ENCODE results near the gene IGFBP6. TPM values are rescaled to one million over a fixed set of nuclear protein-coding genes. Genes with fewer than 3 reads are reported as not detected.

Gene IGFBP6
- total RNA-seq: 1 to 10 TPM; 1.5 to 1.6 TPM
- 8.9 TPM for polyA plus RNA-seq

- POLR2A ChIA-PET: interaction anchor here (0.6 to 3.0 kb wide), 4 partner anchors 14 to 91 kb away, joined by 3 to 18 read pairs (median 5); partner anchors contain the start of genes EIF4B and SPRYD3
- peak within 1 kb of the TSS; percentile 53 for H3K4me3 ChIP-seq (ENCODE audit: low read length)
- peak; percentile 45 to 78 (median 62) for DNase-seq
Measured at GRCh38 chr12:53097564-53098353, at the start of gene IGFBP6. Gene IGFBP6 (plus strand): TSS chr12:53097667. CDS start chr12:53097718, 51 bp downstream.

GRCh38 chr12:53048033-53048779, 49.3 kb upstream of the IGFBP6 start:
- no peak overlapping the region for H3K4me3 ChIP-seq (ENCODE audit: low read length)
- H3K4me3 Mint-ChIP-seq: peak overlapping the region; percentile 37 to 84 (median 62)

More at GRCh38 chr12:53097564-53098353, at the start of gene IGFBP6:
- H3K27me3 ChIP-seq (ENCODE audit: insufficient read depth, low read length, poor library complexity, severe bottlenecking): no peaks in the 10 kb centered on the region
- peak within 1 kb of the TSS; percentile 66 to 95 (median 86) for H3K27ac Mint-ChIP-seq
- no peaks in the 10 kb centered on the region for H3K36me3 ChIP-seq (ENCODE audit: insufficient read depth, low read length)
- H3K27me3 Mint-ChIP-seq: peaks cover 0 to 3% of the 10 kb centered on the region in 2 donors
- H3K27ac ChIP-seq (ENCODE audit: low read depth, low read length): peak within 1 kb of the TSS; percentile 44
- peak within 1 kb of the TSS; percentile 77 to 94 (median 81) for H3K4me3 Mint-ChIP-seq
- no peaks in the 10 kb centered on the region for H3K9me3 ChIP-seq (ENCODE audit: low read length)
- peaks cover 28 to 51% (median 39%) of the 10 kb centered on the region in 3 donors for H3K4me1 Mint-ChIP-seq
- CTCF ChIA-PET: interaction anchor here (0.9 to 14.7 kb wide), 11 partner anchors 13 to 170 kb away, joined by 3 to 243 read pairs (median 6); partner anchors contain the start of gene SPRYD3
- H3K9me3 Mint-ChIP-seq: no peaks in the 10 kb centered on the region
- H3K36me3 Mint-ChIP-seq: no peaks in the 10 kb centered on the region
- H3K4me1 ChIP-seq (ENCODE audit: insufficient read depth, low read length): peaks cover 34% of the 10 kb centered on the region

GRCh38 chr12:53048780-53049401, 48.6 kb upstream of the IGFBP6 start:
- Histone ChIP-seq H3K4me1 (ENCODE audit: insufficient read depth, low read length) (peaks cover 14% of the 10 kb centered on the region), H3K27me3 (ENCODE audit: insufficient read depth, low read length, poor library complexity, severe bottlenecking) (no peaks in the 10 kb centered on the region), H3K4me3 (ENCODE audit: low read length) (no peak overlapping the region), H3K27ac (ENCODE audit: low read depth, low read length) (peak overlapping the region; percentile 31), H3K9me3 (ENCODE audit: low read length) (no peaks in the 10 kb centered on the region), H3K36me3 (ENCODE audit: insufficient read depth, low read length) (no peaks in the 10 kb centered on the region)
- H3K4me3 Mint-ChIP-seq: peak overlapping the region in 3 of 7 donors; percentile 37 to 70 (median 54)
- H3K27me3 Mint-ChIP-seq: peaks cover 0 to 1% of the 10 kb centered on the region in 2 donors
- no peak for DNase-seq
- ChIA-PET CTCF (interaction anchor here (0.8 to 3.3 kb wide), 5 partner anchors 11 to 49 kb away, joined by 4 to 26 read pairs (median 11); partner anchors contain the start of genes IGFBP6 and SPRYD3), POLR2A (interaction anchor here (0.5 kb wide), 1 partner anchor 566 kb away, joined by 5 read pairs; no protein-coding TSS in a partner anchor)
- H3K36me3 Mint-ChIP-seq: peaks cover 0 to 3% (median 0%) of the 10 kb centered on the region in 3 donors
- peak overlapping the region in 6 of 8 donors; percentile 23 to 84 (median 59) for H3K27ac Mint-ChIP-seq
- H3K9me3 Mint-ChIP-seq: no peaks in the 10 kb centered on the region
- peaks cover 12 to 27% (median 14%) of the 10 kb centered on the region in 3 donors for H3K4me1 Mint-ChIP-seq

More at GRCh38 chr12:53048033-53048779, 49.3 kb upstream of the IGFBP6 start:
- DNase-seq: no peak
- H3K27ac Mint-ChIP-seq: peak overlapping the region in 6 of 8 donors; percentile 52 to 87 (median 74)
- no peaks in the 10 kb centered on the region for H3K9me3 ChIP-seq (ENCODE audit: low read length)
- H3K4me1 ChIP-seq (ENCODE audit: insufficient read depth, low read length): peaks cover 7% of the 10 kb centered on the region
- H3K36me3 Mint-ChIP-seq: peaks cover 0 to 3% (median 0%) of the 10 kb centered on the region in 3 donors
- peaks cover 0 to 1% of the 10 kb centered on the region in 2 donors for H3K27me3 Mint-ChIP-seq
- H3K27me3 ChIP-seq (ENCODE audit: insufficient read depth, low read length, poor library complexity, severe bottlenecking): no peaks in the 10 kb centered on the region
- H3K36me3 ChIP-seq (ENCODE audit: insufficient read depth, low read length): no peaks in the 10 kb centered on the region
- H3K9me3 Mint-ChIP-seq: no peaks in the 10 kb centered on the region
- H3K27ac ChIP-seq (ENCODE audit: low read depth, low read length): no peak overlapping the region
- POLR2A ChIA-PET: interaction anchor here (0.5 to 1.5 kb wide), 8 partner anchors 13 to 565 kb away, joined by 3 to 8 read pairs (median 4); partner anchors contain the start of genes EIF4B, SOAT2 and SPRYD3
- CTCF ChIA-PET: interaction anchor here (0.6 to 3.3 kb wide), 18 partner anchors 8 to 304 kb away, joined by 3 to 26 read pairs (median 4); partner anchors contain the start of genes AAAS, EIF4B, IGFBP6 and SPRYD3
- peaks cover 8 to 21% (median 10%) of the 10 kb centered on the region in 3 donors for H3K4me1 Mint-ChIP-seq

- no peaks in the 10 kb centered on the region for H3K9me3 ChIP-seq (ENCODE audit: low read length)
- H3K27ac Mint-ChIP-seq: peak within 1 kb of the TSS in 7 of 8 donors; percentile 23 to 96 (median 74)
- CTCF ChIA-PET: no interaction called here
- H3K4me1 Mint-ChIP-seq: peaks cover 17 to 33% (median 19%) of the 10 kb centered on the region in 3 donors
- H3K9me3 Mint-ChIP-seq: no peaks in the 10 kb centered on the region
- no peaks in the 10 kb centered on the region for H3K27me3 ChIP-seq (ENCODE audit: insufficient read depth, low read length, poor library complexity, severe bottlenecking)
- DNase-seq: no peak
- H3K36me3 Mint-ChIP-seq: peaks cover 0 to 5% (median 0%) of the 10 kb centered on the region in 3 donors
- peak within 1 kb of the TSS in 4 of 7 donors; percentile 29 to 70 (median 59) for H3K4me3 Mint-ChIP-seq
- no peak within 1 kb of the TSS for H3K4me3 ChIP-seq (ENCODE audit: low read length)
- peak within 1 kb of the TSS; percentile 31 for H3K27ac ChIP-seq (ENCODE audit: low read depth, low read length)
- peaks cover 14% of the 10 kb centered on the region for H3K4me1 ChIP-seq (ENCODE audit: insufficient read depth, low read length)
- POLR2A ChIA-PET: no interaction called here
- H3K27me3 Mint-ChIP-seq: no peaks in the 10 kb centered on the region
- H3K36me3 ChIP-seq (ENCODE audit: insufficient read depth, low read length): no peaks in the 10 kb centered on the region
Measured at GRCh38 chr12:53049571-53050318, 47.7 kb upstream of the IGFBP6 start, which contains the start of gene TNS2. Gene TNS2 (plus strand): TSS chr12:53050065. CDS start chr12:53050186, 121 bp downstream.

- H3K27me3 Mint-ChIP-seq: no peaks in the 10 kb centered on the region
- H3K27ac ChIP-seq (ENCODE audit: low read depth, low read length): no peak overlapping the region
- no peaks in the 10 kb centered on the region for H3K9me3 Mint-ChIP-seq
- H3K4me3 Mint-ChIP-seq: peak overlapping the region in 2 of 7 donors; percentile 29 to 64
- CTCF ChIA-PET: interaction anchor here (1.3 to 1.7 kb wide), 2 partner anchors 11 to 271 kb away, joined by 4 to 6 read pairs; partner anchors contain the start of gene AAAS
- peaks cover 14% of the 10 kb centered on the region for H3K4me1 ChIP-seq (ENCODE audit: insufficient read depth, low read length)
- peak overlapping the region in 6 of 8 donors; percentile 3 to 96 (median 68) for H3K27ac Mint-ChIP-seq
- H3K27me3 ChIP-seq (ENCODE audit: insufficient read depth, low read length, poor library complexity, severe bottlenecking): no peaks in the 10 kb centered on the region
- H3K9me3 ChIP-seq (ENCODE audit: low read length): no peaks in the 10 kb centered on the region
- H3K4me1 Mint-ChIP-seq: peaks cover 17 to 30% (median 23%) of the 10 kb centered on the region in 3 donors
- DNase-seq: no peak
- H3K4me3 ChIP-seq (ENCODE audit: low read length): no peak overlapping the region
- H3K36me3 Mint-ChIP-seq: peaks cover 0 to 5% (median 0%) of the 10 kb centered on the region in 3 donors
- POLR2A ChIA-PET: no interaction called here
- no peaks in the 10 kb centered on the region for H3K36me3 ChIP-seq (ENCODE audit: insufficient read depth, low read length)
Measured at GRCh38 chr12:53050426-53051057, 46.9 kb upstream of the IGFBP6 start.

GRCh38 chr12:53051058-53051880, 46.2 kb upstream of the IGFBP6 start:
- POLR2A ChIA-PET: no interaction called here
- H3K36me3 Mint-ChIP-seq: peaks cover 0 to 5% (median 0%) of the 10 kb centered on the region in 3 donors
- CTCF ChIA-PET: interaction anchor here (0.6 to 7.0 kb wide), 4 partner anchors 10 to 271 kb away, joined by 3 to 70 read pairs (median 5); partner anchors contain the start of genes AAAS and SOAT2

More at GRCh38 chr12:53051058-53051880, 46.2 kb upstream of the IGFBP6 start:
- Mint-ChIP-seq H3K27me3 (no peaks in the 10 kb centered on the region), H3K27ac (peak overlapping the region in 5 of 8 donors; percentile 43 to 78 (median 58)), H3K4me3 (peak overlapping the region in 2 of 7 donors; percentile 32 to 64), H3K4me1 (peaks cover 16 to 23% (median 18%) of the 10 kb centered on the region in 3 donors), H3K9me3 (no peaks in the 10 kb centered on the region)
- Histone ChIP-seq H3K27ac (ENCODE audit: low read depth, low read length) (no peak overlapping the region), H3K4me1 (ENCODE audit: insufficient read depth, low read length) (peaks cover 11% of the 10 kb centered on the region), H3K4me3 (ENCODE audit: low read length) (no peak overlapping the region), H3K27me3 (ENCODE audit: insufficient read depth, low read length, poor library complexity, severe bottlenecking) (no peaks in the 10 kb centered on the region), H3K36me3 (ENCODE audit: insufficient read depth, low read length) (no peaks in the 10 kb centered on the region), H3K9me3 (ENCODE audit: low read length) (no peaks in the 10 kb centered on the region)
- DNase-seq: no peak
